GM19035 (cell line): ENCODE measurements around the gene FBXL7.

Experiments
- ATAC-seq: cut with Tn5 transposase; IDR thresholded peaks from one replicate; pipeline ENCODE4 v1.9.1; 2021; ENCODE audit not compliant: unreplicated experiment

FBXL7 gene

GRCh38 chr5:15797116-15797515, 297.1 kb downstream of the FBXL7 start:
- ATAC-seq, result no peak

GRCh38 chr5:15798006-15798405, 298.0 kb downstream of the FBXL7 start:
- ATAC-seq, result no peak

- no peak for ATAC-seq
These were observed 299.0 kb downstream of the FBXL7 start for GRCh38 chr5:15799014-15799413.

- no peak for ATAC-seq
These were observed 299.6 kb downstream of the FBXL7 start for GRCh38 chr5:15799612-15800011.

GRCh38 chr5:15803280-15803679, 303.3 kb downstream of the FBXL7 start:
- no peak for ATAC-seq

GRCh38 chr5:15806613-15807012, 306.6 kb downstream of the FBXL7 start:
- ATAC-seq, result no peak

- no peak for ATAC-seq
These were observed 307.3 kb downstream of the FBXL7 start for GRCh38 chr5:15807248-15807647.

GRCh38 chr5:15807871-15808270, 307.9 kb downstream of the FBXL7 start:
- no peak for ATAC-seq

- no peak for ATAC-seq
These were observed 308.6 kb downstream of the FBXL7 start for GRCh38 chr5:15808577-15808976.

- ATAC-seq, result no peak
These were observed 319.6 kb downstream of the FBXL7 start for GRCh38 chr5:15819617-15820016.

GRCh38 chr5:15821506-15821905, 321.5 kb downstream of the FBXL7 start:
- ATAC-seq, result no peak

- no peak for ATAC-seq
These were observed 323.4 kb downstream of the FBXL7 start for GRCh38 chr5:15823398-15823797.

- ATAC-seq, result no peak
These were observed 327.8 kb downstream of the FBXL7 start for GRCh38 chr5:15827741-15828140.

- ATAC-seq, result no peak
These were observed 331.4 kb downstream of the FBXL7 start for GRCh38 chr5:15831408-15831807.

GRCh38 chr5:15833365-15833764, 333.4 kb downstream of the FBXL7 start:
- no peak for ATAC-seq

GRCh38 chr5:15834596-15835245, 334.7 kb downstream of the FBXL7 start:
- no peak for ATAC-seq

- no peak for ATAC-seq
These were observed 335.5 kb downstream of the FBXL7 start for GRCh38 chr5:15835514-15835913.

- no peak for ATAC-seq
These were observed 337.7 kb downstream of the FBXL7 start for GRCh38 chr5:15837551-15838289.

GRCh38 chr5:15844253-15844652, 344.3 kb downstream of the FBXL7 start:
- no peak for ATAC-seq

- no peak for ATAC-seq
These were observed 344.9 kb downstream of the FBXL7 start for GRCh38 chr5:15844871-15845270.

- no peak for ATAC-seq
These were observed 350.6 kb downstream of the FBXL7 start for GRCh38 chr5:15850536-15850935.

GRCh38 chr5:15850939-15851341, 351.0 kb downstream of the FBXL7 start:
- no peak for ATAC-seq

GRCh38 chr5:15852217-15852616, 352.2 kb downstream of the FBXL7 start:
- no peak for ATAC-seq
